ENCODE results near the gene PPFIBP1.
"Not testable (repeated sequence)": the region's sequence is repeated elsewhere in the genome, so short reads cannot be mapped to it uniquely, and the experiment has no call there.

DNA sequence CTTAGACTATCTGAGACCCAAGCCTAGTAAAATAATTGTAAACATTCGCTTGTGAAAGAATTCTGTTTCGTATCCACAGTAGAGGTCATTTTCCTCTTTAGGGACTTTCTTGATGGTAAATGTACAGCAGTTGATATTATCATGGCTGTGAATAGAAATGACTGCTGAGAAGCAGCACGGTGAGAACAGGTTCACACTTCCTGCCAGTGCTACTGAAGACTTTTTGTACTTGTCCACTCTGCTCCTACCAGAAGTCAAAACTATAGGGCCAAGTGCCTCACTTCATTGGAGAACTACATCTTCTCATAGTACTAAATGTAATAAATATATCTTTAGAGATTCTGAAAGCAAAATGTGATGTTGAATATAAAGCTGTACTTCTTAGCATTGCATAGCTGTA, 131.5 kb downstream of the PPFIBP1 start:
- TF ChIP-seq, protein P1, sequence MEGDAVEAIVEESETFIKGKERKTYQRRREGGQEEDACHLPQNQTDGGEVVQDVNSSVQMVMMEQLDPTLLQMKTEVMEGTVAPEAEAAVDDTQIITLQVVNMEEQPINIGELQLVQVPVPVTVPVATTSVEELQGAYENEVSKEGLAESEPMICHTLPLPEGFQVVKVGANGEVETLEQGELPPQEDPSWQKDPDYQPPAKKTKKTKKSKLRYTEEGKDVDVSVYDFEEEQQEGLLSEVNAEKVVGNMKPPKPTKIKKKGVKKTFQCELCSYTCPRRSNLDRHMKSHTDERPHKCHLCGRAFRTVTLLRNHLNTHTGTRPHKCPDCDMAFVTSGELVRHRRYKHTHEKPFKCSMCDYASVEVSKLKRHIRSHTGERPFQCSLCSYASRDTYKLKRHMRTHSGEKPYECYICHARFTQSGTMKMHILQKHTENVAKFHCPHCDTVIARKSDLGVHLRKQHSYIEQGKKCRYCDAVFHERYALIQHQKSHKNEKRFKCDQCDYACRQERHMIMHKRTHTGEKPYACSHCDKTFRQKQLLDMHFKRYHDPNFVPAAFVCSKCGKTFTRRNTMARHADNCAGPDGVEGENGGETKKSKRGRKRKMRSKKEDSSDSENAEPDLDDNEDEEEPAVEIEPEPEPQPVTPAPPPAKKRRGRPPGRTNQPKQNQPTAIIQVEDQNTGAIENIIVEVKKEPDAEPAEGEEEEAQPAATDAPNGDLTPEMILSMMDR (IDR thresholded peaks at IDR 0.05; ENCODE audit: low read length), result not testable (repeated sequence)
- not testable (repeated sequence) for TF ChIP-seq EZH2 (optimal IDR thresholded peaks at IDR 0.05; ENCODE audit: low read depth, low read length); EZH2phosphoT487 (IDR thresholded peaks at IDR 0.05; ENCODE audit: low read length)

Measured in MM.1S (cell line).